Glutamatergic neuron (in vitro differentiated cells): ENCODE results near the gene CA9. TPM values are rescaled to one million over a fixed set of nuclear protein-coding genes. Genes with fewer than 3 reads are reported as not detected.

ENCODE experiments used
- DNase-seq: peaks from one replicate; pipeline ENCODE4 v3.0.0; 2022
- H3K27ac Mint-ChIP-seq: one replicate; pipeline ENCODE4 v1.8.0; 2020; ENCODE audit warnings: mild to moderate bottlenecking, mixed read lengths, inconsistent platforms; ENCODE audit not compliant: unreplicated experiment
- H3K27me3 Mint-ChIP-seq: one replicate; pipeline ENCODE4 v1.8.0; 2020; ENCODE audit warnings: mild to moderate bottlenecking, moderate library complexity, mixed read lengths, inconsistent platforms; ENCODE audit not compliant: unreplicated experiment
- H3K36me3 Mint-ChIP-seq: one replicate; pipeline ENCODE4 v1.8.0; 2020; ENCODE audit warnings: mild to moderate bottlenecking, mixed read lengths, inconsistent platforms; ENCODE audit not compliant: unreplicated experiment
- H3K4me1 Mint-ChIP-seq: one replicate; pipeline ENCODE4 v1.8.0; 2020; ENCODE audit warnings: mild to moderate bottlenecking, low read depth, mixed read lengths, inconsistent platforms; ENCODE audit not compliant: unreplicated experiment
- H3K4me3 Mint-ChIP-seq: one replicate; pipeline ENCODE4 v1.8.0; 2020; ENCODE audit warnings: mild to moderate bottlenecking, mixed read lengths, inconsistent platforms; ENCODE audit not compliant: unreplicated experiment
- H3K9me3 Mint-ChIP-seq: one replicate; pipeline ENCODE4 v1.8.0; 2020; ENCODE audit warnings: mild to moderate bottlenecking, moderate library complexity, mixed read lengths, inconsistent platforms; ENCODE audit not compliant: unreplicated experiment
- total RNA-seq: library from RNA; stranded (reverse); fragmentation: NEBNext Ultra II Directional; extraction: Animal tissue kit (Norgen Biotek cat#: 25700); gene quantifications from one replicate; pipeline ENCODE4 v1.2.1, GENCODE V29; 2021; ENCODE audit not compliant: unreplicated experiment
- TF ChIP-seq, protein P1 (sequence below): fragments of 200-600 bp; sonication (generic); IDR thresholded peaks from one replicate; pipeline ENCODE4 v1.5.0; 2021; ENCODE audit not compliant: partially characterized antibody, unreplicated experiment

Gene CA9
- total RNA-seq, 1 donor from 2014 or later: not detected

DNA sequence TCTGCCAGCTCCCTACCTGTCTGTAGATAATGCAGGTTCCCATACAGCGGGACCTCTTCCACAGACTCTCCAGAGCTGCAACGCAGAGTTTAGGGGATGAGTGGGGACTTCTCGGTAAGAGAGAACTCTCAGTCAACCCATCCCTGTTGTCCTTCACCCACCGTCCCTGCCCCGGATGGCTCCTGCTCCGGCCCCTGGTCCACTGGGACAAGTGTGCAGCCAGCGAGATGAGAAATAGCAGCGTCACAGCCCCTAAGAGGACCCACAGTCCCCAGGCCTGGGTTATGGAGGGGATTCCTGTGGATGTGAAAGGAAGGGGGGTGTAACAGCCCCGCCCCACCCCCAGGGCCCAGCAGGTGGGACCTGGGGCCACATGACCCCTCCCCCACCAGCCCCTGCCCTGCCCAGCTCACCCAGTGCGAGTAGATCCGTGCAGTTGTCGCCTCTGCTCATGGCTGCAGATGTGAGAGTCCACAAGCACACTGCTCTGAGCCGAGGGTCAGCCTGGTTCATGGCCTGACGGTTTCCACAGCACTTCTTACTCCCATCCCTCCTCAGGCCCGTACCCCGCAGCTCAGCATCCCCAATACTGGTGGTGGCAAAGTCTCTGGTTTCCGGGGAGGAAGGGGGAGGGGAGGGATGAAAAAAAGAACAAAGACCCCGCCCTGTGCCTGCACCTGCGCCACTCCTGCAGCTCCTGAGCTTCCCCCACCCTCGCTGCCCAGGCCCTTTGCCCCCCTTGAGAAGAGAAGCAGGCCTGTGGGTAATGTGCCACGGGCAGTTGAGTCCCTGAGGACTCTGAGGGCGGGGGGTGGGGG, 23.2 kb upstream of the CA9 start, which contains the start of gene SIT1:
TSS of gene SIT1 (minus strand) at position 591 of the 818 bp plus-strand sequence. CDS start at position 513, 78 bp downstream.
- no peak for DNase-seq
- peaks cover 17% of the 10 kb centered on the region for H3K9me3 Mint-ChIP-seq
- TF ChIP-seq, protein P1, sequence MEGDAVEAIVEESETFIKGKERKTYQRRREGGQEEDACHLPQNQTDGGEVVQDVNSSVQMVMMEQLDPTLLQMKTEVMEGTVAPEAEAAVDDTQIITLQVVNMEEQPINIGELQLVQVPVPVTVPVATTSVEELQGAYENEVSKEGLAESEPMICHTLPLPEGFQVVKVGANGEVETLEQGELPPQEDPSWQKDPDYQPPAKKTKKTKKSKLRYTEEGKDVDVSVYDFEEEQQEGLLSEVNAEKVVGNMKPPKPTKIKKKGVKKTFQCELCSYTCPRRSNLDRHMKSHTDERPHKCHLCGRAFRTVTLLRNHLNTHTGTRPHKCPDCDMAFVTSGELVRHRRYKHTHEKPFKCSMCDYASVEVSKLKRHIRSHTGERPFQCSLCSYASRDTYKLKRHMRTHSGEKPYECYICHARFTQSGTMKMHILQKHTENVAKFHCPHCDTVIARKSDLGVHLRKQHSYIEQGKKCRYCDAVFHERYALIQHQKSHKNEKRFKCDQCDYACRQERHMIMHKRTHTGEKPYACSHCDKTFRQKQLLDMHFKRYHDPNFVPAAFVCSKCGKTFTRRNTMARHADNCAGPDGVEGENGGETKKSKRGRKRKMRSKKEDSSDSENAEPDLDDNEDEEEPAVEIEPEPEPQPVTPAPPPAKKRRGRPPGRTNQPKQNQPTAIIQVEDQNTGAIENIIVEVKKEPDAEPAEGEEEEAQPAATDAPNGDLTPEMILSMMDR: no peak
- H3K27ac Mint-ChIP-seq: peak within 1 kb of the TSS; percentile 33
- peaks cover 26% of the 10 kb centered on the region for H3K27me3 Mint-ChIP-seq
- H3K4me3 Mint-ChIP-seq: peak within 1 kb of the TSS; percentile 67
- peaks cover 27% of the 10 kb centered on the region for H3K4me1 Mint-ChIP-seq
- peaks cover 5% of the 10 kb centered on the region for H3K36me3 Mint-ChIP-seq

DNA sequence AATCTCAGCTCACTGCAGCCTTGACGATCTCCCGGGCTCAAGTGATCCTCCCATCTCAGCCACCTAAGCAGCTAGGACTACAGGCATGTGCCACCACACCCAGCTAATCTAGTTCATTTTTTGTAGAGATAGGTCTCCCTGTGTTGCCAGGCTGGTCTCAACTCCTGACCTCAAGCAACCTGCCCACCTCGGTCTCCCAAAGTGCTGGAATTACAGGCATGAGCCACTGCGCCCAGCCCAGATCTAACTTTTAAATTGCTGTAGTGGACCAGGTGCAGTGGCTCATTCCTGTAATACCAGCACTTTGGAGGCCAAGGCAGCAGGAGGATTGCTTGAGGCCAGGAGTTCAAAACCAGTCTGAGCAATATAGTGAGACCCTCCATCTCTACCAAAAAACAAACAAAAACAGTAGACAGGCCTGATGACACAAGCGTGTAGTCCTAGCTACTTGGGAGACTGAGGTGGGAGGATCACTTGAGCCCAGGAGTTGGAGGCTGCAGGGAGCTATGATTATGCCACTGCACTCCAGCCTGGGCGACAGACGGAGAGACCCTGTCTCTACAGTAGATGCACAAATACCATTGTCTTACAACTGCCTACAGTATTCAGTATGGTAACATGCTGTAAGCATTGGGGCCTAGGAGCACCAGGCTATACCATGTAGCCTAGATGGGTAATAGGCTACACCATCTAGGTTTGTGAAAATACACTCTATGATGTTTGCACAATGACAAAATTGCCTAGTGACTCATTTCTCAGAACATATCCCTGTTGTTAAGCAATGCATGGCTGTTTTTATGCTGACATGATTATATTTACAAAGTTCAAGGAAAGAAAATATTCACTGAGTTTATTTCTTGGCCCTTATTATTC, 21.5 kb upstream of the CA9 start:
- Mint-ChIP-seq H3K4me1 (peaks cover 25% of the 10 kb centered on the region), H3K4me3 (no peak overlapping the region), H3K9me3 (peaks cover 19% of the 10 kb centered on the region), H3K27me3 (peaks cover 25% of the 10 kb centered on the region), H3K27ac (no peak overlapping the region), H3K36me3 (peaks cover 5% of the 10 kb centered on the region)
- DNase-seq: no peak
- TF ChIP-seq, protein P1: no peak

DNA sequence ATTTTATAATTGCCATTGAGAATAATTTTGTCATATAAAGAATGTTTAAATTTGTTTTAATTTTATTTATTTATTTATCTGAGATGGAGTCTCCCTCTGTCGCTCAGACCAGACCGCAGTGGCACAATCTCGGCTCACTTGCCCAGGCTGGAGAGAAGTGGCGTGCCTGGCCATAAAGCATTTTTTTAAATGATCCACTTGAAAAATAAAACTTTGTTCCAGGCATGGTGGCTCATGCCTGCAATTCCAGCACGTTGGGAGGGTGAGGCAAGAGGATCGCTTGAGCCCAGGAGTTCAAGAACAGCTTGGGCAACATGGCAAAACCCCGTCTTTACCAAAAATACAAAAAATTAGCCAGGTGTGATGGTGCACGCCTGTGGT, 20.9 kb upstream of the CA9 start:
- TF ChIP-seq, protein P1: no peak
- Mint-ChIP-seq H3K27ac (no peak overlapping the region), H3K36me3 (no peaks in the 10 kb centered on the region), H3K4me3 (no peak overlapping the region), H3K9me3 (peaks cover 19% of the 10 kb centered on the region), H3K4me1 (peaks cover 20% of the 10 kb centered on the region), H3K27me3 (peaks cover 26% of the 10 kb centered on the region)
- DNase-seq: no peak

DNA sequence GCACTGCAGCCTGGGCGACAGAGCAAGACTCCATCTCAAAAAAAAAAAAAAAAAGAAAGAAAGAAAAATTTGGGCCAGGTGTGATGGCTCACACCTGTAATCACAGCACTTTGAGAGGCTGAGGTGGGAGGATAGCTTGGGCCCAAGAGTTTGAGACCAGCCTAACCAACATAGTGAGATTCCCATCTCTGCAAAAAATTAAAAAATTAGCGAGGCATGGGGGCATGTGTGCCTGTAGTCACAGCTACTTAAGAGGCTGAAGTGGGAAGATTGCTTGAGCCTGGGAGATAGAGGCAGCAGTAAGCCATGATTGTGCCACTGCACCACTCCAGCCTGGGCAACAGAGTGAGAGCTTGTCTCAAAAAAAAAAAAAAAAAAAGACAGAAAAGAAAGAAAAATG, 20.1 kb upstream of the CA9 start:
- TF ChIP-seq, protein P1: no peak
- H3K27me3 Mint-ChIP-seq: peaks cover 23% of the 10 kb centered on the region
- peaks cover 14% of the 10 kb centered on the region for H3K4me1 Mint-ChIP-seq
- H3K4me3 Mint-ChIP-seq: no peak overlapping the region
- no peaks in the 10 kb centered on the region for H3K36me3 Mint-ChIP-seq
- H3K9me3 Mint-ChIP-seq: peaks cover 18% of the 10 kb centered on the region
- no peak for DNase-seq
- H3K27ac Mint-ChIP-seq: no peak overlapping the region
